Measurements from ENCODE around the gene BMPR1A. TPM values are rescaled to one million over a fixed set of nuclear protein-coding genes. Genes with fewer than 3 reads are reported as not detected.

BMPR1A gene
- total RNA-seq, 1 experiment from 2014 or later: 21.4 TPM

GRCh38 chr10:86959737-86960002 is 203.3 kb downstream of the BMPR1A start:
- CTCF ChIA-PET: no interaction called here
- intact Hi-C loops (cut with micrococcal nuclease; ENCODE audit: unreplicated experiment): no loop called here
- no TSS peak for BruUV-seq (replicated peaks)
- Mint-ChIP-seq H3K27ac (ENCODE audit: unreplicated experiment) (no peak overlapping the region), H3K36me3 (ENCODE audit: insufficient read depth, unreplicated experiment) (peaks cover 6% of the 10 kb centered on the region), H3K27me3 (ENCODE audit: unreplicated experiment) (no peaks in the 10 kb centered on the region), H3K4me1 (ENCODE audit: low read depth, unreplicated experiment) (peaks cover 9% of the 10 kb centered on the region), H3K4me3 (ENCODE audit: low read depth, unreplicated experiment) (no peak overlapping the region), H3K9me3 (ENCODE audit: low read depth, unreplicated experiment) (no peaks in the 10 kb centered on the region)
- no peak for DNase-seq
- TF ChIP-seq CTCF (IDR thresholded peaks at IDR 0.05; ENCODE audit: unreplicated experiment): no peak

- BruUV-seq (replicated peaks): no TSS peak
- Mint-ChIP-seq H3K27me3 (ENCODE audit: unreplicated experiment) (no peaks in the 10 kb centered on the region), H3K9me3 (ENCODE audit: low read depth, unreplicated experiment) (no peaks in the 10 kb centered on the region), H3K27ac (ENCODE audit: unreplicated experiment) (no peak overlapping the region), H3K36me3 (ENCODE audit: insufficient read depth, unreplicated experiment) (peaks cover 6% of the 10 kb centered on the region), H3K4me1 (ENCODE audit: low read depth, unreplicated experiment) (peaks cover 9% of the 10 kb centered on the region), H3K4me3 (ENCODE audit: low read depth, unreplicated experiment) (no peak overlapping the region)
- intact Hi-C loops (cut with micrococcal nuclease; ENCODE audit: unreplicated experiment): no loop called here
- TF ChIP-seq CTCF (IDR thresholded peaks at IDR 0.05; ENCODE audit: unreplicated experiment): peak; percentile 64
- CTCF ChIA-PET: interaction anchor here (0.9 kb wide), 1 partner anchor 16 kb away, joined by 3 read pairs; no protein-coding TSS in a partner anchor
- peak; percentile 57 for DNase-seq
Observed at GRCh38 chr10:86960003-86960862, 203.8 kb downstream of the BMPR1A start.

- CTCF ChIA-PET: interaction anchor here (0.9 kb wide), 1 partner anchor 17 kb away, joined by 3 read pairs; no protein-coding TSS in a partner anchor
- intact Hi-C loops (cut with micrococcal nuclease; ENCODE audit: unreplicated experiment): no loop called here
- H3K27ac Mint-ChIP-seq (ENCODE audit: unreplicated experiment): no peak overlapping the region
- no peaks in the 10 kb centered on the region for H3K27me3 Mint-ChIP-seq (ENCODE audit: unreplicated experiment)
- DNase-seq: no peak
- BruUV-seq (replicated peaks): no TSS peak
- peaks cover 6% of the 10 kb centered on the region for H3K36me3 Mint-ChIP-seq (ENCODE audit: insufficient read depth, unreplicated experiment)
- H3K4me1 Mint-ChIP-seq (ENCODE audit: low read depth, unreplicated experiment): peaks cover 9% of the 10 kb centered on the region
- H3K9me3 Mint-ChIP-seq (ENCODE audit: low read depth, unreplicated experiment): no peaks in the 10 kb centered on the region
- no peak overlapping the region for H3K4me3 Mint-ChIP-seq (ENCODE audit: low read depth, unreplicated experiment)
- TF ChIP-seq CTCF (IDR thresholded peaks at IDR 0.05; ENCODE audit: unreplicated experiment): no peak
Observed at GRCh38 chr10:86960863-86961434, 204.5 kb downstream of the BMPR1A start.

- peaks cover 6% of the 10 kb centered on the region for H3K36me3 Mint-ChIP-seq (ENCODE audit: insufficient read depth, unreplicated experiment)
- CTCF ChIA-PET: no interaction called here
- intact Hi-C loops (cut with micrococcal nuclease; ENCODE audit: unreplicated experiment): no loop called here
- no peak for TF ChIP-seq CTCF (IDR thresholded peaks at IDR 0.05; ENCODE audit: unreplicated experiment)
- no peaks in the 10 kb centered on the region for H3K27me3 Mint-ChIP-seq (ENCODE audit: unreplicated experiment)
- no peak overlapping the region for H3K4me3 Mint-ChIP-seq (ENCODE audit: low read depth, unreplicated experiment)
- H3K27ac Mint-ChIP-seq (ENCODE audit: unreplicated experiment): no peak overlapping the region
- BruUV-seq (replicated peaks): no TSS peak
- no peak for DNase-seq
- H3K4me1 Mint-ChIP-seq (ENCODE audit: low read depth, unreplicated experiment): peaks cover 9% of the 10 kb centered on the region
- H3K9me3 Mint-ChIP-seq (ENCODE audit: low read depth, unreplicated experiment): no peaks in the 10 kb centered on the region
Observed at GRCh38 chr10:86961481-86962091, 205.2 kb downstream of the BMPR1A start.

Measured in Calu3 (cell line).